ENCODE measurements around the gene PPP1R12A. TPM values are rescaled to one million over a fixed set of nuclear protein-coding genes. Genes with fewer than 3 reads are reported as not detected.
"Not testable (repeated sequence)": the region's sequence is repeated elsewhere in the genome, so short reads cannot be mapped to it uniquely, and the experiment has no call there.

PPP1R12A gene
- total RNA-seq, 3 donors from 2014 or later (not counting 1 experiment from before 2014, with no cell fraction given) = 145 to 192 (median 185) TPM

GRCh38 chr12:79822475-79822874, 112.4 kb downstream of the PPP1R12A start:
- intact Hi-C loops (cut with micrococcal nuclease) = no loop called here
- Histone ChIP-seq H3K9me3 (ENCODE audit: control insufficient read depth, insufficient read depth, low read length) (no peaks in the 10 kb centered on the region), H3K4me3 (ENCODE audit: low read length) (no peak overlapping the region), H3K27ac (ENCODE audit: low read length) (no peak overlapping the region), H3K27me3 (ENCODE audit: control insufficient read depth, insufficient read depth, low read length) (no peaks in the 10 kb centered on the region), H3K36me3 (ENCODE audit: control insufficient read depth, insufficient read depth, low read length) (peaks cover 38% of the 10 kb centered on the region), H3K4me1 (ENCODE audit: control insufficient read depth, insufficient read depth, low read length) (no peaks in the 10 kb centered on the region)
- Mint-ChIP-seq H3K9me3 (no peaks in the 10 kb centered on the region), H3K27me3 (ENCODE audit: low read depth in 2 of 2) (no peaks in the 10 kb centered on the region), H3K36me3 (peaks cover 7% of the 10 kb centered on the region), H3K27ac (no peak overlapping the region), H3K4me3 (no peak overlapping the region), H3K4me1 (peaks cover 25 to 28% of the 10 kb centered on the region in 2 donors)
- ATAC-seq (no peak), DNase-seq (no peak)
- no peak for TF ChIP-seq CTCF (IDR thresholded peaks at IDR 0.05)

- peaks cover 54% of the 10 kb centered on the region for H3K36me3 ChIP-seq (ENCODE audit: control insufficient read depth, insufficient read depth, low read length)
- WGBS (ENCODE audit: insufficient coverage) = 86% methylated on average over 2 of the region's 3 CpGs
- Mint-ChIP-seq H3K27me3 (ENCODE audit: low read depth in 2 of 2) (no peaks in the 10 kb centered on the region), H3K4me3 (no peak overlapping the region), H3K27ac (peak overlapping the region; percentile 65 to 68), H3K36me3 (peaks cover 15% of the 10 kb centered on the region), H3K9me3 (no peaks in the 10 kb centered on the region), H3K4me1 (peaks cover 21 to 22% of the 10 kb centered on the region in 2 donors)
- TF ChIP-seq CTCF (IDR thresholded peaks at IDR 0.05) = no peak
- H3K4me1 ChIP-seq (ENCODE audit: control insufficient read depth, insufficient read depth, low read length) = no peaks in the 10 kb centered on the region
- H3K4me3 ChIP-seq (ENCODE audit: low read length) = no peak overlapping the region
- H3K9me3 ChIP-seq (ENCODE audit: control insufficient read depth, insufficient read depth, low read length) = no peaks in the 10 kb centered on the region
- no peaks in the 10 kb centered on the region for H3K27me3 ChIP-seq (ENCODE audit: control insufficient read depth, insufficient read depth, low read length)
- DNase-seq (no peak), ATAC-seq (no peak)
- intact Hi-C loops (cut with micrococcal nuclease) = no loop called here
- no peak overlapping the region for H3K27ac ChIP-seq (ENCODE audit: low read length)
These were observed 116.0 kb downstream of the PPP1R12A start for GRCh38 chr12:79818856-79819255.

GRCh38 chr12:79784366-79785065, 150.4 kb downstream of the PPP1R12A start:
- H3K27ac ChIP-seq (ENCODE audit: low read length); intact Hi-C loops (cut with micrococcal nuclease); H3K27ac Mint-ChIP-seq; H3K4me1 Mint-ChIP-seq; H3K27me3 ChIP-seq (ENCODE audit: control insufficient read depth, insufficient read depth, low read length); H3K4me1 ChIP-seq (ENCODE audit: control insufficient read depth, insufficient read depth, low read length); H3K9me3 ChIP-seq (ENCODE audit: control insufficient read depth, insufficient read depth, low read length); H3K27me3 Mint-ChIP-seq (ENCODE audit: low read depth in 2 of 2); DNase-seq; H3K4me3 ChIP-seq (ENCODE audit: low read length); H3K9me3 Mint-ChIP-seq; ATAC-seq; H3K4me3 Mint-ChIP-seq: not testable (repeated sequence)
- H3K36me3 Mint-ChIP-seq = peaks cover 19% of the 10 kb centered on the region
- peaks cover 71% of the 10 kb centered on the region for H3K36me3 ChIP-seq (ENCODE audit: control insufficient read depth, insufficient read depth, low read length)
- WGBS (ENCODE audit: insufficient coverage) = 99% methylated on average over 9 of the region's 10 CpGs

- no peak for TF ChIP-seq CTCF (IDR thresholded peaks at IDR 0.05)
- Histone ChIP-seq H3K27ac (ENCODE audit: low read length) (no peak overlapping the region), H3K36me3 (ENCODE audit: control insufficient read depth, insufficient read depth, low read length) (peaks cover 71% of the 10 kb centered on the region), H3K27me3 (ENCODE audit: control insufficient read depth, insufficient read depth, low read length) (no peaks in the 10 kb centered on the region), H3K4me1 (ENCODE audit: control insufficient read depth, insufficient read depth, low read length) (no peaks in the 10 kb centered on the region), H3K4me3 (ENCODE audit: low read length) (no peak overlapping the region), H3K9me3 (ENCODE audit: control insufficient read depth, insufficient read depth, low read length) (no peaks in the 10 kb centered on the region)
- Mint-ChIP-seq H3K36me3 (peaks cover 9% of the 10 kb centered on the region), H3K9me3 (no peaks in the 10 kb centered on the region), H3K4me1 (peaks cover 0 to 5% of the 10 kb centered on the region in 2 donors), H3K27me3 (ENCODE audit: low read depth in 2 of 2) (no peaks in the 10 kb centered on the region), H3K27ac (peak overlapping the region; percentile 33 to 73), H3K4me3 (no peak overlapping the region)
- intact Hi-C loops (cut with micrococcal nuclease) = no loop called here
- no peak for DNase-seq
- no peak for ATAC-seq
These were observed 152.6 kb downstream of the PPP1R12A start for GRCh38 chr12:79782172-79782900.

Data from natural killer cell (primary cell).